Measurements from ENCODE around the gene ATXN7L3.
"Not testable (repeated sequence)": the region's sequence is repeated elsewhere in the genome, so short reads cannot be mapped to it uniquely, and the experiment has no call there.

Gene ATXN7L3

GRCh38 chr17:44149750-44150329 is 49.8 kb downstream of the ATXN7L3 start:
- no peak for DNase-seq (ENCODE audit: low read depth, low spot score)
- POLR2A ChIA-PET = no interaction called here
- TF ChIP-seq, protein P1, sequence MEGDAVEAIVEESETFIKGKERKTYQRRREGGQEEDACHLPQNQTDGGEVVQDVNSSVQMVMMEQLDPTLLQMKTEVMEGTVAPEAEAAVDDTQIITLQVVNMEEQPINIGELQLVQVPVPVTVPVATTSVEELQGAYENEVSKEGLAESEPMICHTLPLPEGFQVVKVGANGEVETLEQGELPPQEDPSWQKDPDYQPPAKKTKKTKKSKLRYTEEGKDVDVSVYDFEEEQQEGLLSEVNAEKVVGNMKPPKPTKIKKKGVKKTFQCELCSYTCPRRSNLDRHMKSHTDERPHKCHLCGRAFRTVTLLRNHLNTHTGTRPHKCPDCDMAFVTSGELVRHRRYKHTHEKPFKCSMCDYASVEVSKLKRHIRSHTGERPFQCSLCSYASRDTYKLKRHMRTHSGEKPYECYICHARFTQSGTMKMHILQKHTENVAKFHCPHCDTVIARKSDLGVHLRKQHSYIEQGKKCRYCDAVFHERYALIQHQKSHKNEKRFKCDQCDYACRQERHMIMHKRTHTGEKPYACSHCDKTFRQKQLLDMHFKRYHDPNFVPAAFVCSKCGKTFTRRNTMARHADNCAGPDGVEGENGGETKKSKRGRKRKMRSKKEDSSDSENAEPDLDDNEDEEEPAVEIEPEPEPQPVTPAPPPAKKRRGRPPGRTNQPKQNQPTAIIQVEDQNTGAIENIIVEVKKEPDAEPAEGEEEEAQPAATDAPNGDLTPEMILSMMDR (IDR thresholded peaks at IDR 0.05; ENCODE audit: insufficient read depth, low read length, missing control alignments) = no peak
- no peak overlapping the region for H3K4me3 ChIP-seq (ENCODE audit: low read depth, low read length)
- CTCF ChIA-PET = interaction anchor here (1.5 to 2.8 kb wide), 3 partner anchors 9 to 206 kb away, joined by 4 to 20 read pairs (median 9); no protein-coding TSS in a partner anchor

- H3K4me3 ChIP-seq (ENCODE audit: low read depth, low read length); DNase-seq (ENCODE audit: low read depth, low spot score); POLR2A ChIA-PET: not testable (repeated sequence)
- CTCF ChIA-PET = interaction anchor here (1.4 to 1.5 kb wide), 2 partner anchors 9 to 19 kb away, joined by 4 read pairs; no protein-coding TSS in a partner anchor
These were observed 50.6 kb downstream of the ATXN7L3 start for GRCh38 chr17:44149066-44149465.

DNA sequence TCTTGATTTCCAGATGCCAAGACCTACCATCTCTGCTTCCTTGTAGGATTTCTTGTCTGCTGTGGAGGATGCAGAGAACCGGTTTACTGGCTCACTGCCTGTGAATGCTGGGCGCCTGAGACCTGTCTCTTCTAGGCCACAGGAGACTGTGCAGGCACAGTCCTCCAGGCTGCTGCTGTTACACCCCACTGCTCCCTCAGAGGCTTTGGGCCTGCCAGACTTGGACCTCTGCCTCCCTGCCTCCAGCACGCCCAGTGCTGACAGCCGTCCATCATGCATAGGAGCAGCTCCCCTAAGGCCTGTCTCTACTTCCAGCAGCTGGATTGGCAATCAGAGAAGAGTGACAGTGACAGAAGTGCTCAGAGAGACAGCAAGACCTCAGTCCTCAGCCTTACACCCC is 51.9 kb downstream of the ATXN7L3 start:
- ChIA-PET POLR2A (interaction anchor here (0.6 kb wide), 1 partner anchor 82 kb away, joined by 4 read pairs; the partner anchor contains the start of gene LSM12), CTCF (interaction anchor here (1.4 kb wide), 1 partner anchor 20 kb away, joined by 4 read pairs; no protein-coding TSS in a partner anchor)
- TF ChIP-seq, protein P1 (IDR thresholded peaks at IDR 0.05; ENCODE audit: insufficient read depth, low read length, missing control alignments) = no peak
- no peak for DNase-seq (ENCODE audit: low read depth, low spot score)
- H3K4me3 ChIP-seq (ENCODE audit: low read depth, low read length) = no peak overlapping the region

DNA sequence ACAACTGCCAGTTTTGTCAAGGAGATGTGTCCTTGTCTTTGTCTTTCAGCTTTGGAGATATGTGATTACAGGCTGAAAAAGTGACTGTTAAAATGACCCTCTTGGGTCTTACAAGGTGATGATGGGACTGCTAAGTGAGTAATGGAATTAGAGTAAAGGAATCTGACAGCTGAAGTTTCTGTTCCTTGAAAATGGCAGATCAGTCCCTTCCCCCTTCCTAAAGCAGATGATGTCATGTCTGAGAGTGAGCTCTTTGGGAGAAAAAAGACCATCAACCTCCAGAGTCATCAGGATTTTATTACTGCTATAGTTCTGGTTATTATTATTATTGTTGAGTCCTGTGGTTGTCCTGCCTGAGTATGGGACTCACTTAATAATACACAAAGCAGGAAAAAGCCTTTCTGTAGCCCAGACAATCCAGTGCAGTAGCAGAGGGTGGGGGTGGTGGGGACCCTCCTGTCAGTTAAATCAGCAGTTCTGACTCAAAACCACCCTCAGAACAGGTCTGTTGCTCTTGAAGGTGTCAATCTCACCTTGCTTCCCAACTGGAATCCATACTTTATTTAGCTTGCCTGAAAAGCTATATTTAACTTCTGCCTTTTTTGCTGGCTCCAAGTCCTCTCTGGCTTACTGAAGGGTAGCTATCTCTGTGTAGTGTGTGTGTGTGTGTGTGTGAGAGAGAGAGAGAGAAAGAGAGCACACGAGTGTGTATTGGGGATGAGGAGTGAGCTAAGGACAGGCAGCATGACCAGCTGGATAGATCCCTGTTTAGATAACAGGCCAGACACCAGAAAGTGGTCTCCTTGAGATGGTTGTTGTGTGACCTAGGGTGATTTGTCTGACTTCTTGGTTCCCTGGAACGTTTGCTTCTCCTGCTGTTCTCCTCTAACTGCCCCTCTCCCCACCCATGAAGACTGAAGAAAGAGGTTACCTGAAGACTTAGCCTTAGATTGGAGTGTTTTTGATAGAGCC is 53.0 kb downstream of the ATXN7L3 start:
- no peak overlapping the region for H3K4me3 ChIP-seq (ENCODE audit: low read depth, low read length)
- no peak for DNase-seq (ENCODE audit: low read depth, low spot score)
- POLR2A ChIA-PET = interaction anchor here (0.6 kb wide), 1 partner anchor 21 kb away, joined by 3 read pairs; no protein-coding TSS in a partner anchor
- TF ChIP-seq, protein P1 (IDR thresholded peaks at IDR 0.05; ENCODE audit: insufficient read depth, low read length, missing control alignments) = no peak
- CTCF ChIA-PET = interaction anchor here (0.6 to 1.3 kb wide), 8 partner anchors 12 to 210 kb away, joined by 3 to 4 read pairs (median 3); partner anchors contain the start of gene HDAC5

DNA sequence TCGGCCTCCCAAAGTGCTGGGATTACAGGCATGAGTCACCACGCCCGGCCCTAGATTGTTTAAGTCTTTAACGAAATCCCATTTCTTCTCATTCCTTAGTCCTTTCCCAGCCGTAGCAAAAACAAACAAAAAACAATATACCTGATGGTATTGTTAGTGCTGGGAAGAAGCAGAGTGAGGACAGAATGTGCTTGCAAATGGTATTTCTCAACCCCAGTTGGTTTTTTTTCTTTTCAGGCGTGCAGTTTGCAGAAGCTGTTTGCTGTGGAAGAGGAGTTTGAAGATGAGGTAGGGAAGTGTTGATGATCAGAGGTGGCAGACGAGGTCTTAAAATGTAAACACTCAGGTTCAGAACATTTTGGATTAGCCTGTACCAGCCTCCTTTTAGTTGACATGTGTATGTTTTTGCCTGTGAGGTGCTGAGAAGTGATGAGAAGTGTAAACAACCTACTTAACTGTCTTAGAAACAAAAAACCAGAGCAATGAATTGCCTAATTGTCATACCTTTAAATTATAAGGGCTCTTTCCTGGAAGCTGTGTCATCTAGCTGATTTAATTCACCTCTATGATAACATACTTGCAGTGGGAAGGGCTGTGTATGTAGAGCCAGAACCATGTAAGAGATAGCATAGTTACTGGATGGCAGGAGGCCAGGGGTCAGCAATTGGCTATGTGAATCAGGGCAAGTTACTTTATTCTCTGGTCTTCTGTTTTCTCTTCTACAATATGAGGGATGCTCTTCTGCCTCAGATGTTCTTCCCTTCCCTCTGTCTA is 54.5 kb downstream of the ATXN7L3 start:
- CTCF ChIA-PET = interaction anchor here (0.6 to 1.6 kb wide), 5 partner anchors 13 to 500 kb away, joined by 3 to 6 read pairs (median 3); no protein-coding TSS in a partner anchor
- DNase-seq (ENCODE audit: low read depth, low spot score) = peak; percentile 17

GRCh38 chr17:44143921-44144320 is 55.8 kb downstream of the ATXN7L3 start:
- CTCF ChIA-PET = interaction anchor here (0.7 to 1.0 kb wide), 2 partner anchors 11 to 25 kb away, joined by 3 to 4 read pairs; no protein-coding TSS in a partner anchor
- H3K4me3 ChIP-seq (ENCODE audit: low read depth, low read length); POLR2A ChIA-PET; DNase-seq (ENCODE audit: low read depth, low spot score): not testable (repeated sequence)

More for the DNA sequence above, 54.5 kb downstream of the ATXN7L3 start:
- POLR2A ChIA-PET = no interaction called here
- TF ChIP-seq, protein P1 (IDR thresholded peaks at IDR 0.05; ENCODE audit: insufficient read depth, low read length, missing control alignments) = no peak
- no peak overlapping the region for H3K4me3 ChIP-seq (ENCODE audit: low read depth, low read length)

Measured in AG04449 (cell line).